Activated CD4-positive, CD25-positive, alpha-beta regulatory T cell treated with anti-CD3 and anti-CD28 coated beads, Interleukin-2, amount 50 U/mL, for 72 hours (primary cell): ENCODE measurements around the gene MRPL30.
"Not testable (repeated sequence)": the region's sequence is repeated elsewhere in the genome, so short reads cannot be mapped to it uniquely, and the experiment has no call there.

ENCODE experiments used
- DNase-seq: peaks from one replicate; pipeline ENCODE4 v3.0.0; 2021

The MRPL30 gene

GRCh38 chr2:99187011-99187410, 6.0 kb downstream of the MRPL30 start:
- DNase-seq = no peak

- DNase-seq = no peak
Observed at GRCh38 chr2:99188357-99188756, 7.4 kb downstream of the MRPL30 start.

GRCh38 chr2:99190548-99190947, 9.6 kb downstream of the MRPL30 start:
- DNase-seq = no peak

GRCh38 chr2:99192364-99192763, 11.4 kb downstream of the MRPL30 start:
- DNase-seq = not testable (repeated sequence)

GRCh38 chr2:99198103-99198841, 17.3 kb downstream of the MRPL30 start:
- DNase-seq = no peak

GRCh38 chr2:99200076-99200800, 19.3 kb downstream of the MRPL30 start:
- no peak for DNase-seq

- no peak for DNase-seq
Observed at GRCh38 chr2:99201959-99202678, 21.1 kb downstream of the MRPL30 start.

- DNase-seq = no peak
Observed at GRCh38 chr2:99205491-99205890, 24.5 kb downstream of the MRPL30 start.

GRCh38 chr2:99216096-99216495, 35.1 kb downstream of the MRPL30 start:
- no peak for DNase-seq

- no peak for DNase-seq
Observed at GRCh38 chr2:99217929-99218501, 37.0 kb downstream of the MRPL30 start.

GRCh38 chr2:99233177-99233576, 52.2 kb downstream of the MRPL30 start:
- DNase-seq = not testable (repeated sequence)

GRCh38 chr2:99238599-99238998, 57.6 kb downstream of the MRPL30 start:
- DNase-seq = no peak

GRCh38 chr2:99240431-99240830, 59.4 kb downstream of the MRPL30 start:
- no peak for DNase-seq

GRCh38 chr2:99242151-99242550, 61.2 kb downstream of the MRPL30 start:
- DNase-seq = no peak
